ENCODE measurements around the gene ERLEC1. TPM values are rescaled to one million over a fixed set of nuclear protein-coding genes. Genes with fewer than 3 reads are reported as not detected.
"Not testable (repeated sequence)": the region's sequence is repeated elsewhere in the genome, so short reads cannot be mapped to it uniquely, and the experiment has no call there.

The ERLEC1 gene
- total RNA-seq, 1 donor = 95.2 TPM

DNA sequence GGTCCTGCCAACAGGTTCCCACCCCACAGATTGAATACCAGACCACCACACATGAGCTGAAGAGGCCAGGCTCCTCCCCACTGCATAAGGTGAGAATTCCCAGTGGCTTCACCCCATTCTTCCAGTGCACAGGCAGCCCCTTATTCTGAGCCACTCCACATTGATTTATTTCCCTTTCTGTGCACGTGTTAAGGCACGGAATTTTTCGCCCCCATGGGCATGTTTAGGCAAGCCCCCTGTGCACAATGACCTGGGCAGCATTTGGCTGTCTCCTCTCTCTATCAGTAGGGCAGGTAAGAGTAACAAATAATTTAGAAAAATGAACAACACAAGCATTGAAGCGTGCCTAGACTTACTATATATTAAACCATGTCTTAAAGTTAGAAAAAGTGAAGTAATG, 34.5 kb upstream of the ERLEC1 start:
- no peak overlapping the region for H2AFZ ChIP-seq (ENCODE audit: low read length)
- no peak overlapping the region for H3K4me3 ChIP-seq (ENCODE audit: insufficient read depth, low read length)
- no peak for DNase-seq (ENCODE audit: insufficient read length, low spot score, missing footprints)
- H3K27me3 ChIP-seq (ENCODE audit: insufficient read depth, low read length) = no peaks in the 10 kb centered on the region
- TF ChIP-seq, protein P1, sequence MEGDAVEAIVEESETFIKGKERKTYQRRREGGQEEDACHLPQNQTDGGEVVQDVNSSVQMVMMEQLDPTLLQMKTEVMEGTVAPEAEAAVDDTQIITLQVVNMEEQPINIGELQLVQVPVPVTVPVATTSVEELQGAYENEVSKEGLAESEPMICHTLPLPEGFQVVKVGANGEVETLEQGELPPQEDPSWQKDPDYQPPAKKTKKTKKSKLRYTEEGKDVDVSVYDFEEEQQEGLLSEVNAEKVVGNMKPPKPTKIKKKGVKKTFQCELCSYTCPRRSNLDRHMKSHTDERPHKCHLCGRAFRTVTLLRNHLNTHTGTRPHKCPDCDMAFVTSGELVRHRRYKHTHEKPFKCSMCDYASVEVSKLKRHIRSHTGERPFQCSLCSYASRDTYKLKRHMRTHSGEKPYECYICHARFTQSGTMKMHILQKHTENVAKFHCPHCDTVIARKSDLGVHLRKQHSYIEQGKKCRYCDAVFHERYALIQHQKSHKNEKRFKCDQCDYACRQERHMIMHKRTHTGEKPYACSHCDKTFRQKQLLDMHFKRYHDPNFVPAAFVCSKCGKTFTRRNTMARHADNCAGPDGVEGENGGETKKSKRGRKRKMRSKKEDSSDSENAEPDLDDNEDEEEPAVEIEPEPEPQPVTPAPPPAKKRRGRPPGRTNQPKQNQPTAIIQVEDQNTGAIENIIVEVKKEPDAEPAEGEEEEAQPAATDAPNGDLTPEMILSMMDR (IDR thresholded peaks at IDR 0.05; ENCODE audit: extremely low read depth, low read depth, low read length) = no peak
- H3K9me3 ChIP-seq (ENCODE audit: low read depth, low read length) = no peaks in the 10 kb centered on the region
- no peaks in the 10 kb centered on the region for H4K20me1 ChIP-seq (ENCODE audit: insufficient read depth, low read length)
- H3K27ac ChIP-seq (ENCODE audit: low read depth, low read length) = no peak overlapping the region
- no peak overlapping the region for H3K4me2 ChIP-seq (ENCODE audit: insufficient read depth, low read length)
- H3K4me1 ChIP-seq (ENCODE audit: insufficient read depth, low read length) = peaks cover 12% of the 10 kb centered on the region
- H3K79me2 ChIP-seq (ENCODE audit: insufficient read depth, low read length) = no peaks in the 10 kb centered on the region
- peaks cover 4% of the 10 kb centered on the region for H3K36me3 ChIP-seq (ENCODE audit: insufficient read depth, low read length)

GRCh38 chr2:53753041-53753440, 33.8 kb upstream of the ERLEC1 start:
- Histone ChIP-seq H3K9me3 (ENCODE audit: low read depth, low read length) (no peaks in the 10 kb centered on the region), H4K20me1 (ENCODE audit: insufficient read depth, low read length) (no peaks in the 10 kb centered on the region), H2AFZ (ENCODE audit: low read length) (no peak overlapping the region), H3K27me3 (ENCODE audit: insufficient read depth, low read length) (no peaks in the 10 kb centered on the region), H3K4me1 (ENCODE audit: insufficient read depth, low read length) (peaks cover 12% of the 10 kb centered on the region), H3K4me3 (ENCODE audit: insufficient read depth, low read length) (no peak overlapping the region), H3K79me2 (ENCODE audit: insufficient read depth, low read length) (no peaks in the 10 kb centered on the region), H3K4me2 (ENCODE audit: insufficient read depth, low read length) (no peak overlapping the region), H3K36me3 (ENCODE audit: insufficient read depth, low read length) (peaks cover 4% of the 10 kb centered on the region), H3K27ac (ENCODE audit: low read depth, low read length) (no peak overlapping the region)
- TF ChIP-seq, protein P1 (IDR thresholded peaks at IDR 0.05; ENCODE audit: extremely low read depth, low read depth, low read length) = no peak
- no peak for DNase-seq (ENCODE audit: insufficient read length, low spot score, missing footprints)

DNA sequence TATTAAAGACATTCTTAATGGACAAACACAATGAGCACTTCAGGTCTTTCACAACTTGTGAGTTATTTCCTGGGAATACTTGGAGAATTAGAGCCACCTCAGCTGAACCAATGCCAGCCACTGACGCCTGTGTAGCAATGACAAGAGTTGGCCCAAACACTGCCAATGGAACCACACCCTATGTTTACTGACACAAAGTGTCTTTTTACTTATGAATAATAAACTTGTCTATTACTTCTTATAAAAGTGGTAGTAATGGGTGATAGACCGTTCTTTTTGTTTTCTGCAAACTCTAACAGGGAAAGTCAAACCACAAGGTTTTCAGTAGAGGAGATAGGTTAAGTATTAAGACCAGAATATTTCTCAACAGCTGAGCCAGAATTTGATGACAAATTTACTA, 31.7 kb upstream of the ERLEC1 start:
- Histone ChIP-seq H3K4me2 (ENCODE audit: insufficient read depth, low read length) (no peak overlapping the region), H3K27ac (ENCODE audit: low read depth, low read length) (no peak overlapping the region), H3K4me3 (ENCODE audit: insufficient read depth, low read length) (no peak overlapping the region), H3K9me3 (ENCODE audit: low read depth, low read length) (no peaks in the 10 kb centered on the region), H3K36me3 (ENCODE audit: insufficient read depth, low read length) (peaks cover 4% of the 10 kb centered on the region), H4K20me1 (ENCODE audit: insufficient read depth, low read length) (no peaks in the 10 kb centered on the region), H3K27me3 (ENCODE audit: insufficient read depth, low read length) (no peaks in the 10 kb centered on the region), H2AFZ (ENCODE audit: low read length) (no peak overlapping the region), H3K4me1 (ENCODE audit: insufficient read depth, low read length) (peaks cover 12% of the 10 kb centered on the region), H3K79me2 (ENCODE audit: insufficient read depth, low read length) (no peaks in the 10 kb centered on the region)
- TF ChIP-seq, protein P1 (IDR thresholded peaks at IDR 0.05; ENCODE audit: extremely low read depth, low read depth, low read length) = no peak
- DNase-seq (ENCODE audit: insufficient read length, low spot score, missing footprints) = no peak

- no peaks in the 10 kb centered on the region for H3K9me3 ChIP-seq (ENCODE audit: low read depth, low read length)
- no peak overlapping the region for H3K4me2 ChIP-seq (ENCODE audit: insufficient read depth, low read length)
- H3K4me3 ChIP-seq (ENCODE audit: insufficient read depth, low read length) = no peak overlapping the region
- H3K79me2 ChIP-seq (ENCODE audit: insufficient read depth, low read length) = no peaks in the 10 kb centered on the region
- no peaks in the 10 kb centered on the region for H4K20me1 ChIP-seq (ENCODE audit: insufficient read depth, low read length)
- H3K27ac ChIP-seq (ENCODE audit: low read depth, low read length) = no peak overlapping the region
- no peaks in the 10 kb centered on the region for H3K27me3 ChIP-seq (ENCODE audit: insufficient read depth, low read length)
- no peak for DNase-seq (ENCODE audit: insufficient read length, low spot score, missing footprints)
- peaks cover 8% of the 10 kb centered on the region for H3K4me1 ChIP-seq (ENCODE audit: insufficient read depth, low read length)
- no peak overlapping the region for H2AFZ ChIP-seq (ENCODE audit: low read length)
- H3K36me3 ChIP-seq (ENCODE audit: insufficient read depth, low read length) = peaks cover 4% of the 10 kb centered on the region
- TF ChIP-seq, protein P1 (IDR thresholded peaks at IDR 0.05; ENCODE audit: extremely low read depth, low read depth, low read length) = no peak
Observed at GRCh38 chr2:53756644-53757043, 30.2 kb upstream of the ERLEC1 start.

DNA sequence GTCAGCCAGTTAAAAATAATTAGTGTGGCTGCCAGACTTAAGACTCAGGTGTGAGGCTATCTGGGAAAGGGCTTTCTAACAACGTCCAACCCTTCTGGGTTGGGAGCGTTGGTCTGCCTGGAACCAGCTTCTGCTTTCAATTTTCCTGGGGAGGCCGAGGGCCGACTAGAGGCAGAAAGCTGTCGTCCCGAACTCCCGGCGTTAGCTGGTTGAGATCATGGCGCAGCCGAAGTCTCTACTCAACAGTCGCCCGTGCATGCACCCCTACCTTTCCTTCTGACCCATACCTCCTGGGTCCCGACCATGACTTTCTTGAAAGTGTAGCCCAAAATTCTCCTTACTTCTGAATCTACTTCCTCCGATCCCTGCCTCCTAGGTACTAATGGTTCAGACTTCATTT, 29.6 kb upstream of the ERLEC1 start:
- H4K20me1 ChIP-seq (ENCODE audit: insufficient read depth, low read length); H3K79me2 ChIP-seq (ENCODE audit: insufficient read depth, low read length); H3K4me2 ChIP-seq (ENCODE audit: insufficient read depth, low read length); H3K36me3 ChIP-seq (ENCODE audit: insufficient read depth, low read length); DNase-seq (ENCODE audit: insufficient read length, low spot score, missing footprints); H3K9me3 ChIP-seq (ENCODE audit: low read depth, low read length); H3K4me1 ChIP-seq (ENCODE audit: insufficient read depth, low read length); H2AFZ ChIP-seq (ENCODE audit: low read length); H3K27ac ChIP-seq (ENCODE audit: low read depth, low read length); H3K4me3 ChIP-seq (ENCODE audit: insufficient read depth, low read length); H3K27me3 ChIP-seq (ENCODE audit: insufficient read depth, low read length): not testable (repeated sequence)

All from osteoblast (primary cell).